Stimulated activated CD4-positive, alpha-beta T cell treated with anti-CD3 and anti-CD28 coated beads, Interleukin-12 subunit alpha, Interleukin-12 subunit beta, amount 100 ng/mL, for 48 hours (primary cell): ENCODE measurements around the gene HMGB3.
"Not testable (repeated sequence)": the region's sequence is repeated elsewhere in the genome, so short reads cannot be mapped to it uniquely, and the experiment has no call there.

Experiments
- DNase-seq, 3 donors: peaks; one replicate each; pipeline ENCODE4 v3.0.0-alpha.2; 2020; ENCODE audit warnings: low read depth in 2 of 3, low spot score in 1 of 3

HMGB3 gene

DNA sequence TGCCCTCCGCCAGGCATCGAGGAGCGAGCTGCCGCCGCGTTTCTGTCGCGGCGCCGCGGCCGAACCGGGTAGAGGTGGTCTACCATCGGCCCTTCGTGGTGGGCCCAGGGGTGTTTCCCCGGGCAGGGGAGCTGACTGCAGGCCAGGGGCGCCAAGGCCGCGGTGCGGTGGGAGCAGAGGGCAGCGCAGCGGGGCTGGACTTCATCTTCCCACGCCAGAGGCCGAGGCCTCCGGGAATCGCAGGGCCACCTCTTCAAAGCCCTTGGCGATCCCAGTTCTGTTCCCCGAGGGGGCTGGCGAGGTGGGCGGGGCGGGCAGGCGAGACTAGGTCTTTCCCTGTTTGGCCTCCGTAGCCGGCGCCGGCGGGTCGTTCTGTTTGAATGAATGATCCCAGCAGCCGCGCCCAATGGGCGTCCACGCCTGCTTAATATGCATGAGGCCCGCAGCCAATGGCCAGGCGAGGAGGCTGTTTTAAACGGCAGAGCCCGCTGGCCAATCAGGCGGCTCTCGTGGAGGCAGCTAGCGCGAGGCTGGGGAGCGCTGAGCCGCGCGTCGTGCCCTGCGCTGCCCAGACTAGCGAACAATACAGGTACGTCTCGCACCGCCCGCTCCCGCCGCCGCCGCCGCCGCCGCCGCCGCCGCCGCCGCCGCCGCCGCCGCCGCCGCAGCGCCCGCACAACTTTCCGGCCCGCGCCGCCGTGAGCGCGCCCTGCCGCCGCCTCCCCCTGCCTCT is at the start of gene HMGB3:
TSS of gene HMGB3 (plus strand) at position 548 of the 733 bp plus-strand sequence. CDS start 2,265 bp downstream, outside the sequence.
- DNase-seq: peak; percentile 46 to 79 (median 78)

DNA sequence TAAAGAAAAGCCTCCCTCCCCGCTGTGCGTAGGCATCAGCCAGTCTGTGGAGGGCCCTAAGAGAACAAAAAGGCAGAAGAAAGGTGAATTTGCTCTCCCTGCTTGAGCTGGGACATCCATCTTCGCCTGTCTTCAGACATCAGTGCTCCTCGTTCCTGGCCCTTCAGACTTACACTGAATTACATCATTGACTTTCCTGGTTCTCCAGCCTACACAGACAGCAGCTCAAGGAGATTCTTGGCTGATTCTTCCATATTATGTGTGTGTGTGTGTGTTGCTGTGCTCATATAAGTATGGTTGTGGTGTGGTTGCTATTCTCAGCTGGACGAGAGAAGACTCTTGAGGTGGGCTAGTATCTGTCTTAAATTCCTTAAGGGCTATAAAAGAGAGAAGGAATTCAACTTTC is 49.2 kb upstream of the HMGB3 start:
- no peak for DNase-seq

DNA sequence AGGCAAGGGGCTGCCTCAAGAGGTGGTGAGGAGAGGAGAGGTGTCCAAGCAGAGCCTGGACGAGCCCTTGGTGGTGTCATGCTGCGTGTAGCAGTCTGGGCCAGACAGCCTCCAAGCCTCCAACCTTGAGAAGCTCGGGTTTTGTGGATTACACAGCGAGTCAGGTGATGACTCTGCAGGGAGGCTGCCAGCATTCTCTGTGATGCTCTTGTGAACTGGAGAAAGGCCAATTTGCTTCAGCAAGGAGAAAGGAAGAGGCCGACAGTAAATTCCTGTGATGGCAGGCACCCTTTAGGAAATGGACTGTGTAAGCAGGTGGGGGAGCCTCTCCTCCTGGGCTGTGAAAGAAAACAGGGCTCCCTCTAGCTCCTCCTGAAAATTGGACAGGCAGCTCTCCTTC is 48.7 kb upstream of the HMGB3 start:
- DNase-seq: no peak

DNA sequence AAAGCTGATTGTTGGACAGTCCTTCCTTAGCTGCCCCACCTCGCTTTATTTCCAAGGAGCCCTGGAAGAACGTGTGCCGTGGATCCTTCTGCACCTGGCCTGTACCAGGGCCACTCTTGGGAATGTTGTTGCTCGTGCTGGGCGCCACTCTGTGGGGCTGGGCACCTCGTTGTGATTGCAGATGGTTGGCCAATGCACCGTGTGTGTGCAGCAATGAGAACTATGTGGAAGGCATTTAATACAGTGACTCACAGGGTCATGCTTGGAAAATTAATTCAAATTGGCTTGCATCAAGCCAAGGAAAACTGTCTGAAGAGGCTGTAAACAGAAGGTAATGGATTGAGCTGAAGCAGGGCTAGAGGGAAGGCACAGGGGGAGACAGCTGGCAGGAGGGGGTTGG is 47.7 kb upstream of the HMGB3 start:
- DNase-seq: no peak

DNA sequence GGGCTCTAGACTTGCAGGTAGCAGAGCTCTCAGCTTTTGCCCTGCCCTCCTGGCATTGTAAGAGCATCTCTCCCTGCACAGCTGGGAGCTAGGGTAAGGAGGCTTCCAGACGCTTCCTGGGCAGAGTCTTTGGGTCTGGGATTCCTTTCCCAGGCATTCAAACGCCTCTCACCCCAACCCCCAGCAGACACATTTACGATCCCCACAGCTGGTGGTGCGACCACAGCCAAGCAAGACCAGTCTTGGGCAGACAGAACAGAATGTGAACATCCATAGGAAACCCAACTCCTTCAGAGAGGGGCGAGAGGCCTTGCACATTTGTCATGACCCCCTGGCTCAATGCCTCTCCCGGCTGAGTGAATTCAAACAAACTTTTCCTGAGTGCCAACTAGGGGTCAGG is 46.6 kb upstream of the HMGB3 start:
- no peak for DNase-seq

DNA sequence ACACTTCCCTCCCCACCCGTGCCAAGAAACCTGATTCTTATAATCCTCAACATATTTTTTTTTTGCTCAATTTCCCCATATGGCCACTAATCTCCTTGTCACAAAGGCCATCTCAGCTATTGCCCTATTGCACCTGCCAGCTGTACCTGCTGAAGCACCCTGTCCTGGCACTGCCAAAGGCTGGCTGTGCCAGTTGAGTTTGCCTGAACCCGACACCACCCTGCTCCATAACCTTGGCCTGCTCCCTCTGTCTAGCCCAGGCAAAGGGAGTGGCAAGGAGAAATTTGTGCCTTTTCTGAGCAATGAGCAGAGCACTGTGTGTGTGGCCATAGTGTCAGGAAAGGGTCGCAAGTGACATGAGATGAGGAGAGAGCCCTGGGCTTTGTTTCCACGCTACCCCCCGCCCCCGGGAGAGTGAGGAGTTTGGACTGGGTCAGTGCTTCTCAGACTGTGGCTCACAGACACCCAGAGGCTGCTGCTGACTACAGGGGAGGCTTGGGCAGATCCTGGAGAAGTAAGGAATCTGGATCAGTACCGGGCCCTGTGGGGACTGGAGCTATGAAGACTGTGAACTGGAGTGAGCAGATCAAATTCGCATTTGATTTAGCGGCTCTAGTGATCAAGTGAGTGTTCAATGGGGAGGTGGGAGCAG is 42.2 kb upstream of the HMGB3 start:
- DNase-seq: no peak

DNA sequence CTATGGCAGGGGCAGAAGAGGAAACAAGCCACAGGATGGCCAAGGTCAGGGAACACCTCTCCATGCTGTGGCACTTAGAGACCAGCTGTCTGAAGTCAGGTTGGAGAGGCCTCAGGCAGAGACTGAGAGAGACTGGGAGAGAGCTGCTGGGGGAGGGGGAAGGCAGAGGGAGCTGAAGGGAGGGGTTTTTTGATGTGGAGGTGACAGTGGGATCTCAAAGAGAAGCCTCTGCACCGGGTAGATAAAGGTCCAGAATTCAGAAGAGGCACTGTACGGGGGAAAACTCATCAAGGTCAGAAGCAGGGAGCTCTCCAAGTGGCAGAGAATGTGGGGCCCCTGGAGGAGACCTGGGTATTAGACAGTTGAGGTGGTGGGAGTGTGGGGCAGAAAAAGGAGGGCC is 41.6 kb upstream of the HMGB3 start:
- DNase-seq: no peak

DNA sequence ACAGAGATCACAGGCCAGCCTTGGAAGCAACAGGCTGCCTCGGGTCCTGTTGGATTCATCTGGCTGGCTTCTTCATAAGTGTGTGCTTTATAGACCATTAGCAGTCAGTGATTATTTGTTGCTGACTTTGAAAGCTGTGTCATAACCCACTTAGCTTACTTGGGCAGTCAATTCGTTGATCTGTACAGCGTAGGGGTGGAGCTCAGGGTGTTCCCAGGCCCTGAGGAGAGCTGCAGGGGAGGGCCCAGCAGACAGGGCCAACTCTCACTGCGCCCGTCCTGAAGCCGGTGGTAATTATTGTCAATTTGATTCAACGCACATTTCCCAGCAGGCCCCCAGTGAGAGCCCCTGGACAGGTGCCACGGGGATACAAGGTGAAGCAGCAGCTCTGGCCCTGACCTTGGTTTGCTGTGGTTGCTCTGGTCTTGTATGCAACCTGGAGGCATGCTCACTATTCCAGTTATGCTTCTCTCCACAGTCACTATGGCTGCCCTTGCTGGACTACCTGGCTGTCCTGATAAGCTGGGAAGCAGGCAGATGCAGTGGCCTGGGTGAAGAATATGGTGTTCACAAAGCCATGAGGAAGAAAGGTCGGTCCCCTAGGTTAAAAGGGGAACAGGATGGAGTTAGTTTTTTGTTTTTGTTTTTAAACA is 40.1 kb upstream of the HMGB3 start:
- DNase-seq: no peak

DNA sequence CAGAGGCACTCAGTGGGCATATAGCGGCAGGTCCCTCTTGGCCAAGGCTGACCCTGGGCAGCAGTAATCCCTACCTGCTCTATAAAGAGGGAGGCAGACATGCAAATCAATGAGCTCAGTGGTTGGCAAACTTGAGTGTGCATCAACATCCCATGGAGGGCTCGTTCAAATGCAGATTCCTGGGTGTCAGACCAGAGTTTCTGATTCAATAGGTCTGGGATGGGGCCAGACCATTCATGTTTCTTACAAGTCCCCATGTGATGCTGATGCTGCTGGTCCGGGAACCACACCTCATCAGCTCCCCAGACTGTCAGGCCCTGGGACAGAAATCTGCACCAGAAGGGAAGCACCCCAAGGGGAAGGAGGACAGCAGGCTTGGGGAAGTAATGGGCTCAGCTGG is 38.9 kb upstream of the HMGB3 start:
- no peak for DNase-seq

DNA sequence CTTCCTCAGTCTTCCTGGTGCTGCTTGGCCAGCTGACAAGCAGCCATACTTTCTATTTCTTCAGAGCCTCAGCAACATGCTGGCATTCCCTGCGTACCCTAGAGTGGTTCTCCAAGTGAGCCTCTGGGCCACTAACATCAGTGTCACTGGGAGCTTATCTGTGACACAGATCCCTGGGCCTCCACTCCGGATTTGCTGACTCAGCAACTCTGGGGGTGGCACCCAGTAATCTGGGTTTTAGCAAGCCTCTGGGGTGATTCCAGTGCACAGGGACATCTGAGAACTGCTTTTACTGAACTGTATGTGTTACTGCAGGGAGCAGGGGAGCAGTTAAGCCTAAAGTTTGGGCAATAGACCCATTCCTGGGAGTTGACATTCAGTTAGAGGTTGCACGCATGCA is 28.2 kb upstream of the HMGB3 start:
- no peak for DNase-seq

DNA sequence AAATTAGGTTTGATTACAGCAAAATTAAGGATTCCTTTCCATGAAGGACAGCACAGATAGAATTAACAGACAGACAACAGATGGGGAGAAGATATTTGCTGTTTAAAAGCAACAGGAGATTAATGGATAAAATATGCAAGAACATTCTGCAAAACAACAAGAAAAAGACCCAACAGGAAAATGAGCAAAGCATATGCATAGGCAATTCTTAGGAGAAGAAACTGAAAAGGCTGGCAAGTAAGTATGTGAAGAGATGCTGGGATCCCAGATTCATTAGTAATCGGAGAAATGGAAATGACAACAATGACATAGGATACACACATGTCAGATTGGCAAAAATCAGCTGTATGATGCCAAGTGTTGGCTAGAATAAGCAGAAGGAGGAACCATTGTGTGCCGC is 27.5 kb upstream of the HMGB3 start:
- no peak for DNase-seq

DNA sequence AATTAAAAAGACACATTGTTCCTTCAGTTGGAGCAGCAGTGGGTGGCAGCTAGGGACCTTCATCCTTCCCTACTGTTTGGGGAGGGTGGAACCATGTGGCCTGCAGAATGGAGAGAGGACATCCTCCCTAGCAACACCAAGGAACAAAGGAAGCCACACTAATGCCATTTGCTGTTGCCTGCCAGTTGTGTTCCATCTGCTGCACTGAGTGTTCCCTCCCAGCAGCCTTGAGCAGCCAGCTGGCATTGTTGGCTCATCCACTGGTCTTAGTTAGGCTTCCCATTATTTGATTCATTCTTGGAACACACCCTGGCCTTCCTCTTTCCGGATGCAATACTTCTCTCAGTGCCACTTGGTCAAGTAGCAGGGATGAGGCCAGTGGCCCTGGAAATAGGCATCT is 25.0 kb upstream of the HMGB3 start:
- DNase-seq: no peak

DNA sequence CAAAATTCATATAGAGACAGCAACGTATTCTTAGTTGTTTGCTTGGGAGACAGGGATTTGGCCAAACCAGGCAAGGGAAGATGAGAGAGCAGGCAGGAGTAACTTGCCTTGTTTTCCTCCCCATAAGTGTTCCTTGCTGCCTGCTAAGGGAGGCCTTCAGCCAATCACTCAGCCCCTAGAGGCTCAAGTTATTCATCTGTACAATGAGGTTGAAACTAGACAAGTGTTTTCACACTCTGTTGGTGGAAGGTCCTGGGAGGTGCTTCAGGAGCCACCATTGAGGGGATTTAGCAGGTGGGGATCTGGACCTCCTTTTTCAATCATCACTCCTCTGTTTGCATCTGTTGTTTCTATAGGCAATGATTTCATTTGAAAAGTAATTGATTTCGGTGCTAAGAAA is 23.6 kb upstream of the HMGB3 start:
- no peak for DNase-seq

DNA sequence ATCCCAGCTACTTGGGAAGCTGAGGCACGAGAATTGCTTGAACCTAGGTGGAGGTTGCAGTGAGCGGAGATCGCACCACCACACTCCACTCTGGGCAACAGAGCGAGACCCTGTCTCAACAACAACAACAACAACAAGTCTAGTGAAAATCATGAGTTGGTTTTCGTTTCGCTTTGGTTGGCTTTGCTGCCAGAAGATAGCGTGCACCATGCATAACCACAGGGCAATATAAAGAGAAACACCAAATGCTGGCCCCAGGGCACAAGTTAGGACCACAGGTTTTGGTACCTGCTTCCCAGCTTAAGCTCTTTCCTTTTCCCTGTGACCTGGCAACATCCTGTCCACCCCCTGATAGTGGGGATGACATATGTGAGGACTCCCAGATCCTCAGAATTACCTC is 21.5 kb upstream of the HMGB3 start:
- DNase-seq: no peak

DNA sequence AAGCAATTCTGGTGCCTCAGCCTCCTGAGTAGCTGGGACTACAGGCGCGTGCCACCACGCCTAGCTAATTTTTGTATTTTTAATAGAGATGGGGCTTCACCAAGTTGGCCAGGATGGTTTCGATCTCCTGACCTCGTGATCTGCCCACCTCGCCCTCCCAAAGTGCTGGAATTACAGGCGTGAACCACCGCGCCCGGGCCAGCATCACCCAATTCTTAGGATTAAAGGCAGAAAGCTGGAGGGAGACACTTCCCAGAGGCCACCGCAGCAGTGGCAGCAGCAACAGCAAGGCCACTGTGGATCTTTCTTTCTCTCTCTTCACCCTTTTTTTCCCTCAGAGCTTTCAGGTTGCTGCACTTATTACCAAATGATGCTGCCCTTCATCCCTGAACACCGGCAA is 18.7 kb upstream of the HMGB3 start:
- not testable (repeated sequence) for DNase-seq

DNA sequence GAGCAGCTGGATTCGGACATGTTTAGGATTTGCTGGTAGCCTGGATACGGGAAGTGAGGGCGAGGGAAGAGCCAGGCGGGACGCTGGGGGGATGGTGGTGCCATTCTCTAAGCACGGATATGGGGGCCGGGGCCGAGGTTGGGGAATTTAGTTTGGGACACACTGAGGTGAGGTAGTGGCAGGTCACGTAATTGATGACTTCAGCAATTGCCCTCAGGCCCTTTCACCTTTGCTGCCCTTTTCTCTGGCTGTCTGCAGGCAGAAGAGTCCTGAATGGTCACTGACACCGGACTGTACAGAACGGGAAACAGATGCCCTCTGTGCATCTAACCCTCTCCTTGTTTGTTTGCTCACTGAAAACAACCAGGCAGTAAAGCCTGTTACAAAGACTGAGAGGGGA is 16.9 kb upstream of the HMGB3 start:
- DNase-seq: no peak

DNA sequence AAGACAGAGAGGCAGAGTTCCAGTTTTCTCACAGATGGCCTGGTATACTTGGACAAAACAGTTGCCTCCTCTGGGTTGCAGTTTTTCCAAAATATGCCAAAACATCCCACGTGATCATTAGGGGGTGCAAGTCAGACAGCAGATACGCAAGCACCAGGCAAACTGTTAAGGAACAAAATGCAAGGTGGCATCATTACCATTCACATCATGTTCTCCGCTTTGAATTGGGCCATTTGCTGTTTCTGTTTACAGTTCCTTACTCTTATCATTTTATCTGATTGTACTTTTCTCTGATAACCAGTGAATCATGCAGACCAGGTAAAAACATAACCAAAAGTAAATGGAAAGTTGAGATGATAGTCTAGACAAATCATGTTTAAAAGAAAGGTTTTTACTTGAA is 16.4 kb upstream of the HMGB3 start:
- no peak for DNase-seq

DNA sequence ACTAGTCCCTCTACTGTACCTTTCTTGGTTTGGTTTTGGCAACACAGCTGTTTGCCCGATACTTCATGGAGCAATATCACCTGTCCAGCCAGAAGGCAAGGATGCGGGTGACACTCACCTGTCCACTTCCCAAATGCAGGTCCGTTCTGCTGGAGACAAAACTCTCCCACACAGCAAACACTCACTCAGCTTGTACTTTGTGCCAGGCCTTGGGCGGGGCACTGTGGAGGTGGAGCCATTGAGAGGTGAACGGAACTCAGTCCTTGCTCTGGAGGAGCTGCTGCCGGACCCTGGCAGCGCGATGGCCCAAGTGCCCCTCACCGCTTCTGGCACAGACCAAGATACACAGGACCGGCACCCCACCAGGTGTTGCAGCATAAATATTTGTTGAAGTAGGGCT is 15.3 kb upstream of the HMGB3 start:
- DNase-seq: no peak

DNA sequence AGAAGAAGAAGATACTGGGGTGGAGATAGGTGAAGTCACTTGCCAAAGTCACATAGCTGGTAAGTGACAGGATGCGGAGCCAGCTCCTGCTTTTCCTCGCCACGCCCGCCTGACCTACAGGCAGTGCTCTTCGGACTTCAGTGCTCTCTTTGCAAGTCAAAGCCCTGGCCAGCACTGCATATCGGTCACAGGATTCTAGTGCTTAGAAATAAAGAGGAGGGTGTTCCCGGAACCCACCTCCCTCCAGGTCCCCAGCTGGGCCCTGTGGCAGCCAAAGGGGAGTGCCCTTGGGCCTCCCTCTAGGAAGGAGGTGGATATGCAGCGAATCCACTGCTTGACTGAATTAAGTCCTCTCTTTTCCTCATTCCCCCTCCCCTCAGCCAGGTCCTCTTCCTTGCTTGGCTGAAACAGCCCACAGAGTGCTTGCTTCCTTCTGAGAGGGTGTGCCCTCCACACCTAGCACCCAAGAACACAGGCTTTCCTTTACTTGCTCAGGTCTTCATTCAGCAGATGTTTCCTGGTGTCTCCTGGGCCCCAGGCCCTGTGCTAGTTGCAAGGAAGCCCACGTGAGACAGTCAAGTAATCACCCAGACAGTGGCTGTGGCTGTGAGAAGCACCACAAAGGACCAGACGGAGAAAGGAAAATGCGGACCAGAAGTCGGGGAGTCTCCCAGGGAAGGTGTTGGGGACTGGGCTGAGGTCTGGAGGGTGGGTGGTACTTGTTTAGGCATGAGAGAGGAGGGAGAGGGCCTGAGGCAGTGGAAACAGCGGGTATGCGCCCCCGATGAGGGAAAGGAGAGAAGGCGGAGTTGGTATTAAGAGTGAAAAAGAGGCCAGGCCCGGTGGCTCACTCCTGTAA is 14.0 kb upstream of the HMGB3 start:
- no peak for DNase-seq

DNA sequence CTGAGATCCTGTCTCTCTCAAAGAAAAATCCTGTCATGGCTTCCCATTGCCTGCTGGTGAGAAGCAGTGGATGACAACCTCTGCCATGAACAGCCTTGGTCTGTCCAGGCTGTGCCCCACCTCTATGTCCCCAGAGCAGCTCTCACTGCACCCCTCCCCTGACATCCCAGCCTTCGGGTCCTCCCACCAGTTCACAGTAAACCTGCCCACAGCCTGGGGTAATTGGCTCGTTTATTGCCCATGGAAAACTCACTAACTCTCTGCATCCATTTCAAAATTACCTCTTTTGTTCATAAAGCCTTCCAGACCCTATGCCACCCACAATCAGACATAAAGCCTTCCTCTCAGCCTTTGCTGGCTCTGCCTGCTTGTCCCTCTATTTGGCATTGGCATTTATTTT is 10.7 kb upstream of the HMGB3 start:
- no peak for DNase-seq

DNA sequence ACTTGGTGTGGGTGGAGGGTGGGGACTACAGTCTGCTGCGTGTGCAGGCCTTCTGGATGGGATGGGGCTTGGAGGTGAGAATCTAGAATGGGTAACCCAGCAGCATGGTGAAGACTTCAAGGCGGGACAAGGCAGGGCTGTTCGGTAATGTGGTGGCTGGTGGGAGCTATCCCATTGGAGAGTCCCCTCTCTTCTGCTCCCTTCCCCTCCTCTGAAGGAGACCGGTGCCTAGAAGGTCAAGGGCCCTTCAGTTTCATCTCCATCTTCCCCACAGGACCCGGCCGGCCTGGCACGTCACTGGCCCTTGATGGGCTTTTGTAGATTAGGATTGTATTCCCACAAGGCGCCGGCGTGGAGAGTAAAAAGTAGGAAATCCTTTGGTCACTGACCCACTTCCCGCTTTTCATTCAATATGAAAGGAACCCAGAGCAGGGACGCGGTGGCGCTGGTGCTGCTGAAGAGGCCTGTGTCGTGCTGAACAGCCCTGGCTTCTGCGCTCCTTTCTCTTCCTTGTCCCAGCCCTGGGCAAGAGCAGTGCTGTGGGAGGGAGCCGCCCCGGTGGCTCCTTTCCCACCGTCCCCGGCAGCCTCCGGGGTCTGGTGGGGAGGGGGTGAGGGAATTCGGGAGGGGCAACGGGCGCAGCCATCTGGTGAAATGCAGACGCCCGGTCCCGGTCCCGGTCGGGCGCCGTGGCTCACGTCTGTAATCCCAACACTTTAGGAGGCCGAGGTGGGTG is 7.3 kb upstream of the HMGB3 start:
- DNase-seq: no peak
